Measurements from ENCODE around the gene CLDN14. TPM values are rescaled to one million over a fixed set of nuclear protein-coding genes. Genes with fewer than 3 reads are reported as not detected.

The CLDN14 gene
- total RNA-seq, 1 experiment from 2014 or later: not detected

DNA sequence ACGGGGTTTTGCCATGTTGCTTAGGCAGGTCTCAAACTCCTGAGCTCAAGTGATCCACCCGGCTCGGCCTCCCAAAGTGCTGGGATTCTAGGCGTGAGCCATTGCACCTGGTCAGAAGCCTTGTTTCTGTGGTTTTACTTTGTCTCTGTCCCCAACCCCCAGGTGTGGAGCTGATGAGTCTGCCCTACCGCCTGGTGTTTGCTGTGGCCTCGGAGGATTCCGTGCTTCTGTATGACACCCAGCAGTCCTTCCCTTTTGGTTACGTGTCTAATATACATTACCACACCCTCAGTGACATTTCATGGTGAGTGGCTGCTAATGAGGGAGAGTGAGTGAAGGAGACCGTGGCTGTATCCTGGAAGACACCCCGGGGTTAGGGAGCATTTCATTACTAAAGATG is 68.6 kb downstream of the CLDN14 start:
- H3K4me2 ChIP-seq (ENCODE audit: insufficient read depth, insufficient read length, low read length): no peak overlapping the region
- TF ChIP-seq, protein P1, sequence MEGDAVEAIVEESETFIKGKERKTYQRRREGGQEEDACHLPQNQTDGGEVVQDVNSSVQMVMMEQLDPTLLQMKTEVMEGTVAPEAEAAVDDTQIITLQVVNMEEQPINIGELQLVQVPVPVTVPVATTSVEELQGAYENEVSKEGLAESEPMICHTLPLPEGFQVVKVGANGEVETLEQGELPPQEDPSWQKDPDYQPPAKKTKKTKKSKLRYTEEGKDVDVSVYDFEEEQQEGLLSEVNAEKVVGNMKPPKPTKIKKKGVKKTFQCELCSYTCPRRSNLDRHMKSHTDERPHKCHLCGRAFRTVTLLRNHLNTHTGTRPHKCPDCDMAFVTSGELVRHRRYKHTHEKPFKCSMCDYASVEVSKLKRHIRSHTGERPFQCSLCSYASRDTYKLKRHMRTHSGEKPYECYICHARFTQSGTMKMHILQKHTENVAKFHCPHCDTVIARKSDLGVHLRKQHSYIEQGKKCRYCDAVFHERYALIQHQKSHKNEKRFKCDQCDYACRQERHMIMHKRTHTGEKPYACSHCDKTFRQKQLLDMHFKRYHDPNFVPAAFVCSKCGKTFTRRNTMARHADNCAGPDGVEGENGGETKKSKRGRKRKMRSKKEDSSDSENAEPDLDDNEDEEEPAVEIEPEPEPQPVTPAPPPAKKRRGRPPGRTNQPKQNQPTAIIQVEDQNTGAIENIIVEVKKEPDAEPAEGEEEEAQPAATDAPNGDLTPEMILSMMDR (conservative IDR thresholded peaks at IDR 0.05): no peak
- no peak overlapping the region for H4K5ac ChIP-seq (ENCODE audit: insufficient read length, low read depth, low read length)
- H2BK15ac ChIP-seq (ENCODE audit: low read depth, low read length): no peak overlapping the region
- no peak overlapping the region for H4K8ac ChIP-seq (replicated peaks; ENCODE audit: insufficient read length, low read depth, low read length)
- no CpG with 5 or more reads among the region's 10 CpGs for WGBS (ENCODE audit: extremely low coverage, insufficient read length, low lambda C conversion rate)
- Mint-ChIP-seq H3K27me3 (ENCODE audit: low read depth) (no peaks in the 10 kb centered on the region), H3K36me3 (ENCODE audit: insufficient read depth in 1 of 3, low read depth in 3 of 3) (peaks cover 26 to 74% (median 73%) of the 10 kb centered on the region in 3 experiments), H3K27ac (no peak overlapping the region), H3K4me1 (peaks cover 11 to 16% of the 10 kb centered on the region in 2 experiments), H3K9me3 (no peaks in the 10 kb centered on the region), H3K4me3 (no peak overlapping the region)
- H3K79me1 ChIP-seq (ENCODE audit: insufficient read depth, low read depth, low read length, poor library complexity, severe bottlenecking): no peaks in the 10 kb centered on the region
- DNase-seq: no peak
- no peak overlapping the region for H4K91ac ChIP-seq (ENCODE audit: insufficient read length, low read depth, low read length)
- no peaks in the 10 kb centered on the region for H3K4me1 ChIP-seq (ENCODE audit: insufficient read depth, low read length)
- no peak overlapping the region for H2BK20ac ChIP-seq (ENCODE audit: low read depth, low read length, poor library complexity, severe bottlenecking)
- H3K4ac ChIP-seq (ENCODE audit: low read depth, low read length): no peak overlapping the region
- H3K18ac ChIP-seq (ENCODE audit: insufficient read length, low read depth, low read length): no peak overlapping the region
- no peak overlapping the region for H3K27ac ChIP-seq (ENCODE audit: insufficient read length, low read depth, low read length)
- H3K79me2 ChIP-seq (ENCODE audit: insufficient read depth, low read length): no peaks in the 10 kb centered on the region
- no peak overlapping the region for H2BK5ac ChIP-seq (ENCODE audit: insufficient read length, low read length)
- H3K9ac ChIP-seq (ENCODE audit: extremely low read depth, insufficient read length, low read length): no peak overlapping the region
- no peak overlapping the region for H2AFZ ChIP-seq (ENCODE audit: low read length)
- no peak overlapping the region for H2AK5ac ChIP-seq (ENCODE audit: insufficient read length, low read length)
- H2BK120ac ChIP-seq (ENCODE audit: low read depth, low read length, poor library complexity, severe bottlenecking): no peak overlapping the region
- no peaks in the 10 kb centered on the region for H3K27me3 ChIP-seq (ENCODE audit: insufficient read depth, low read length)
- H2BK12ac ChIP-seq (ENCODE audit: insufficient read length, low read depth, low read length): no peak overlapping the region
- no peak overlapping the region for H3K14ac ChIP-seq (ENCODE audit: insufficient read depth, low read length)
- H4K20me1 ChIP-seq (ENCODE audit: control insufficient read depth, insufficient read depth, insufficient read length): no peaks in the 10 kb centered on the region
- H3K56ac ChIP-seq (ENCODE audit: insufficient read length, low read depth, low read length): no peak overlapping the region
- H3K23me2 ChIP-seq (ENCODE audit: insufficient read length, low read depth, low read length, poor library complexity, severe bottlenecking): no peaks in the 10 kb centered on the region
- H3K23ac ChIP-seq (ENCODE audit: insufficient read length, low read depth, low read length): no peak overlapping the region
- H3T11ph ChIP-seq (ENCODE audit: low read length): no peak overlapping the region
- H3K9me3 ChIP-seq (ENCODE audit: control insufficient read depth, low read depth, low read length): no peaks in the 10 kb centered on the region

Other genes starting within 250 kb of the CLDN14 start
- gene MORC3, start 159.9 kb downstream of the CLDN14 start, total RNA-seq (2021): 17.8 and 18.7 TPM in 2 replicates
- 19.3 and 21.7 TPM in 2 replicates for gene CHAF1B, start 94.7 kb downstream of the CLDN14 start, total RNA-seq (2021)
- gene SIM2, start 219.0 kb upstream of the CLDN14 start, total RNA-seq (2021): not detected in 2 replicates

Measured in H9 (cell line).